Measurements from ENCODE around the gene PDK3.

Gene PDK3

GRCh38 chrX:24483596-24483995 is 18.5 kb downstream of the PDK3 start:
- no peak for DNase-seq

DNA sequence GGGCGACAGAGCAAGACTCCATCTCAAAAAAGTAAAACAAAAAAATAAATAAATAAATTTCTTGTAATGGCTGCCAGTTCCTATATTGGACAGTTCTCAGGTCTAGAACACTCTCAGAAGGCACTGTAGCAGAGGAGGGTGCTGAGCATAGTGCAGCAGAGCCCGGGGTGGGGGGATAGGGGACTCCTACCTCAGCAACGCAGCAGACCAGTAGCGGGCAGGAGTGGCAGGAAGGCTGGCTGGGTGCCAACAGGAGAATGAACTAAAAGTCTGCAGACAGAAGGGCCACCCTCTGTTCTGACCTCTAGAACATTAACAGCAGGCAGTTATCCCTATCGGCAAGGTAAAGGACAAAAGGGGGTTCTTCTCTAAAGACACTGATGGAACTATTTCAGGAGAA is 20.2 kb downstream of the PDK3 start:
- no peak for DNase-seq

- no peak for DNase-seq
Observed at GRCh38 chrX:24485976-24486680, 21.0 kb downstream of the PDK3 start.

- DNase-seq = no peak
Observed at GRCh38 chrX:24487571-24487970, 22.5 kb downstream of the PDK3 start.

DNA sequence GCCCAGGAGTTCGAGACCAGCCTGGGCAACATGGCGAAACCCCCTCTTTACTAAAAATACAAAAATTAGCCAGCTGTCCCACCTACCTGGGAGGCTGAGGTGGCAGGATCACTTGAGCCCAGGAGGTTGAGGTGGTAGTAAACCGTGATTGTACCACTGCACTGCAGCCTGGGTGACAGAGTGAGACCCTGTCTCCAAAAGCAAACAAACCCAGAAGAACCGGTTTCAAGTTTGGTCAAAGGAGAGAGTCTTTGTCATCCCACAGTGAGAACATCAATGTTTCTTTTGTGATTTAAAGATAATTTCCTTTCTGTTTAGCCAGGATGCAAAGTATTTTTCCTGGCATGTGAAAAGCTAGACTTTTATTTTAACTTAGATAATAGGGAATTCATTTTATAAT is 26.7 kb downstream of the PDK3 start:
- DNase-seq = no peak

DNA sequence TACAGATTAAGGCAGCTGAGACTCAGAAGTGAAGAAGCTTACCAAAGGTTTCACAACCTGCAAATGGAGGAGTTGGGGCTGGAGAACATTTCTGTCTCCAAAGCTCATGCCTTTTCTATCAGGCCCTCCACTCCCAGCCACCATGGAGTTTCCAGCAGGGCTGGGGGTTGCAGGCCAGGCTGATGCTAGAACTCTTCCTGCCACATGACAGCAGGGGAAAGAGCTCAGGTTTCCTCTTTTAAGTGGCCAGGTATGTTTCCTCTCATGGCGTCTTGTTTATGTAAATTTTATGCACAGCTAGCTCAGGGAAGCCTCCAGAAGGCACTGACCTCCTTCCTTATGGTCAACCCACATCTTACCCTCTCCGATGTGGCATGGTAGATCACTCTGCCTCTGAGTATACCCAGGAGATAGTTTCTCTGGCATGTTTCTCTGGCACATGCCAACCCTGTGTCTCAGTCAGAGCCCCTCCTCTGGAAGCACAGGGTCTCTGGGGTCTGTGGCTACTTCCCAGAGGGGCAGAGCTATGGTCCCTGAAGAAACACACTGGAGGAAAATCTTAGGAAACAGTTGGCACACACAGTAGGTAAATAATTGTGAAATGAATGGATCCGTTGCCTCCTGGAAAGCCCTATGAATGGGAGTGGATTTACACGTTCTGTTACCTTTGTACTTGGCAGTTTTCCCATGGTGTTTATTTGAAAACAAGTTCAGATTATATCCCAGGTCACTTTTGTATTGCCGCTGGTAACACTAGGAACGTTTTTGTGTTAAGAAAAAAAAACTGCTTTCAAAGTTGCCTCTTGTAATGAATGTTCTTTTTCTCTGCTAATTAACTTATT is 28.9 kb downstream of the PDK3 start:
- no peak for DNase-seq

DNA sequence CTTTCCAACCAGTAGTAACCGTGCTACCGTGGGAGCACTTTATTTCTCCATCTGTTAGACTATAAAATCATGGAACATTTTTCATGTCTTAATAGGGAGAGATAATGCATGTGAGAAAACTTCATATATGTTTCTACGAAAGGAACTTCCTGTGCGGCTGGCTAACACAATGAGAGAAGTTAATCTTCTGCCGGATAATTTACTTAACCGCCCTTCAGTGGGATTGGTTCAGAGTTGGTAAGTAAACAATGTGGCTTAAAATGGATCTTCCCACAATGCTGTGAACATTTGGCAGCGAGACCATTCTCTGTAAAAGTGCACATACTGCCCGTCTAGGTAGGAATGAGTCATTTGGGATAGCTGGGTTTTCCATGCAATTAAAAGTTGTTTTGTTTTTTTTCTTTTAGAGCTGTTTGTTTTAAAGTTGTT is 29.6 kb downstream of the PDK3 start:
- DNase-seq = no peak

DNA sequence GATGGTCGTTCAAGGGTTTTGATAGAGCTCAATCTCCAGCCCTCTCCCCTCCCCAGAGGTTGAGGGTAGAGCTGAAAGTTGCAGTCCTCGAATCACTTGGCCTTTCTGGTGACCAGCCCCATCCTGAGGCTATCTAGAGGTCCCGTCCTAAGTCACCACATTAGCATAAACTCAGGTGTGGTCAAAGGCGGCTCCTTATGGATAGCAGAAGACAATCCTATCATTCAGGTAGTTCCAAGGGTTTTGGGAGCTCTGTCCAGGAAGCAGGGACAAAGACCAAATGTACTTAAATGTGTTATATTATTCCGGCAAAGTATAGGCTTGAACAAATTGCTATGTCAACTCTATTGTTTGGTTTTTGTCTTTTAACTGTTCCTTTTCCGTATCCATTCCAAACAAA is 30.6 kb downstream of the PDK3 start:
- no peak for DNase-seq

GRCh38 chrX:24498181-24498580 is 33.1 kb downstream of the PDK3 start:
- no peak for DNase-seq

DNA sequence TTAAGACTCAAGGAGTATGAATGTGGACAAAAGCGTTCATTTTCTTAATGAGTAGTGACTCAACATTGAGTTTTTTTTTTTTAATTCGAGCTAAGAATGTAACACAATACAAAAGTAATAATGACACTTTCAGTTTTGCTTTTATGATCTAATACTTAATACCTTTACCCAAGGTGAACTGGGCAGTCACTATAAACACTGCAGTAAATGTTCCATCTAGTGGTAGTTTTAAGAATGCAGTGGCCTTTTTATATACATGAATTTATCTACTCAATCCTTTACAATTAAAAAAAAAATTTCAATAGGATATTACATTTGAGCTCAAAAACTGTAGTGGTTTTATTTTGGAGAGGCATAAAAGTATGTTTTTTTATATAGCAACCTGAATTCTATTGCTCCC is 33.9 kb downstream of the PDK3 start:
- DNase-seq = no peak

DNA sequence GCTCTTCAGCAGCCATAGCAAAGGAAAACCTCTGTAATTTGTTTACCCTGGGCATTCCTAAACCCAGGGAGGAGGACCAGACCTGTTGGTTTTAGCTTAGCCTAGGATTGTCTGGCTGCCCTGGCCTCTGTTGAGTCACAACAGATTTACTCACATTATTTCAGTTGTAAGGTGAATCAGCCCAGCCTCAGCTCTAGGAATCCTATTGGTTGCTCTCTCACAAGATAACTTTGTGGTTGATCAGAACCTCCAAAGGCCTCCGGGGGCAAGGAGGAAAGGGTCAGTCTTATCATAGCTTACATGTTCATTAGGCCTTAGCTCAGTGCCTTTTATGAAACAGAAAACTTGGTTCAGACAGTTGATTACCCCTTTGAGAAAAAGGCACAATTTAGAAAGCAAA is 41.0 kb downstream of the PDK3 start:
- no peak for DNase-seq

- no peak for DNase-seq
Observed at GRCh38 chrX:24508375-24508774, 43.3 kb downstream of the PDK3 start.

DNA sequence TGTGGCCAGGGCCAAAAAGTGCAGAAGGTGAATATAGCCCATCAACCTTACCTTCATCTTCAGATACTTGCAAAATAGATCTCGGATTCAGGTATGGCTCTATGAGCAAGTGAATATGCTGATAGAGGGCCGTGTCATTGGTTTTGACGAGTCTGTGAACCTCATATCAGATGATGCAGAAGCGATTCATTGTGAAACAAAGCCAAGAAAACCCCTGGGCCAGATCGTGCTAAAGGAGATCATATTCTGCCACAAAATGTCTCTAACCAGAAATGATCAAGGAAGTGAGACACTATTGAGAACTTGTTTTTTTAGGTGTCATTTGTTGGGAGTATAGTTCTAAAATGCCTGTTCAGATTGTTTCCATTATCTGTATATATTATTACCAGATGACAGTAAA is 48.3 kb downstream of the PDK3 start:
- DNase-seq = no peak

DNA sequence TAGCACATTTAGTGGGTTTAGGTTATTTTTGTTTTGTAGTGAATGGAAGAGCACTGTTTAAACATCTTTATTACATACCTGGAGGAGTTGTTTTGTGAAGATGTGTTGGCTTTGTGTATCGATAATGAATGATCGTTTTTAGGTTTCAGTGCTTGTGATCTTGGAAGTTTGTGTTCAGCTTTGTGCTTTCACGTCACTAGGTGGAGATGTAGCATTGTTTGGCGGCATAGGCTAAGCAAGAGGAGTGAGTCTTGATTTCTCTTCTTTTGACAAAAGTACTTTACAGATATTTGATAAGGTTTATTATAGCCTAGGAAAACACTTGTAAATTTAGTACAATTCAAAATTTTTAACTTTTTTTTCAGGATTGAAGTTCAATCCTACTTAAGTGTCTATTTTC is 50.4 kb downstream of the PDK3 start:
- no peak for DNase-seq

- no peak for DNase-seq
Observed at GRCh38 chrX:24520472-24520871, 55.4 kb downstream of the PDK3 start.

- no peak for DNase-seq
Observed at GRCh38 chrX:24525455-24525854, 60.4 kb downstream of the PDK3 start.

- no peak for DNase-seq
Observed at GRCh38 chrX:24526616-24527015, 61.5 kb downstream of the PDK3 start.

DNA sequence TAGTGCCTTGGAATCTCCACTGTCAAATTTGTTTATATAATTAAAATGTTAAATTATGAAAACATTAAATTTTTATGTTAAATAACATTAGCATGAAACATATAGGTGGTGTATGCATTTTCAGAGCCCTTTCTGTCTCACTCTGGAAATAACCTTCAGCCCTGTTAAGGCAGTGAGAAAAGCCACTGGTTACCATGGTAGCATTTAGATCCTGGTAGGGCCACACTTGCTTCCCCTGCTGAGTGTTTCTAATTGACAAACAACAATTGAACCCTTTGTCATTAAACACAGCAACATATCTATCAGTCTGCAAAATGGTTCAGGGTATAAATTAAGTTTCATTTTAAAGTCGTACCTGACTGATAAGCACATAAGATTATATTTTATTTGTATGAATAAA is 63.5 kb downstream of the PDK3 start:
- no peak for DNase-seq

GRCh38 chrX:24536551-24536950 is 71.5 kb downstream of the PDK3 start:
- DNase-seq = no peak

- no peak for DNase-seq
Observed at GRCh38 chrX:24542756-24543155, 77.7 kb downstream of the PDK3 start.

GRCh38 chrX:24547961-24548360 is 82.9 kb downstream of the PDK3 start:
- DNase-seq = no peak

GRCh38 chrX:24550166-24550565 is 85.1 kb downstream of the PDK3 start:
- no peak for DNase-seq

GRCh38 chrX:24553011-24553410 is 87.9 kb downstream of the PDK3 start:
- DNase-seq = no peak

- DNase-seq = no peak
Observed at GRCh38 chrX:24561121-24561520, 96.0 kb downstream of the PDK3 start.
